22Rv1 (cell line): ENCODE results near the gene ZNF526.
"Not testable (repeated sequence)": the region's sequence is repeated elsewhere in the genome, so short reads cannot be mapped to it uniquely, and the experiment has no call there.

ENCODE experiments used
- H3K27ac ChIP-seq: fragments of 450-650 bp; 2 replicates; pipeline ENCODE4 v1.5.1; 2017
- ZFX ChIP-seq: fragments of 450-650 bp; IDR thresholded peaks from 2 replicates; pipeline ENCODE4 v1.6.1; 2017; ENCODE audit warnings: antibody characterized with exemption, borderline replicate concordance
- TF ChIP-seq, protein P1 (sequence below): fragments of 450-650 bp; IDR thresholded peaks from 2 replicates; pipeline ENCODE4 v1.5.1; 2017; ENCODE audit warnings: mild to moderate bottlenecking

ZNF526 gene

DNA sequence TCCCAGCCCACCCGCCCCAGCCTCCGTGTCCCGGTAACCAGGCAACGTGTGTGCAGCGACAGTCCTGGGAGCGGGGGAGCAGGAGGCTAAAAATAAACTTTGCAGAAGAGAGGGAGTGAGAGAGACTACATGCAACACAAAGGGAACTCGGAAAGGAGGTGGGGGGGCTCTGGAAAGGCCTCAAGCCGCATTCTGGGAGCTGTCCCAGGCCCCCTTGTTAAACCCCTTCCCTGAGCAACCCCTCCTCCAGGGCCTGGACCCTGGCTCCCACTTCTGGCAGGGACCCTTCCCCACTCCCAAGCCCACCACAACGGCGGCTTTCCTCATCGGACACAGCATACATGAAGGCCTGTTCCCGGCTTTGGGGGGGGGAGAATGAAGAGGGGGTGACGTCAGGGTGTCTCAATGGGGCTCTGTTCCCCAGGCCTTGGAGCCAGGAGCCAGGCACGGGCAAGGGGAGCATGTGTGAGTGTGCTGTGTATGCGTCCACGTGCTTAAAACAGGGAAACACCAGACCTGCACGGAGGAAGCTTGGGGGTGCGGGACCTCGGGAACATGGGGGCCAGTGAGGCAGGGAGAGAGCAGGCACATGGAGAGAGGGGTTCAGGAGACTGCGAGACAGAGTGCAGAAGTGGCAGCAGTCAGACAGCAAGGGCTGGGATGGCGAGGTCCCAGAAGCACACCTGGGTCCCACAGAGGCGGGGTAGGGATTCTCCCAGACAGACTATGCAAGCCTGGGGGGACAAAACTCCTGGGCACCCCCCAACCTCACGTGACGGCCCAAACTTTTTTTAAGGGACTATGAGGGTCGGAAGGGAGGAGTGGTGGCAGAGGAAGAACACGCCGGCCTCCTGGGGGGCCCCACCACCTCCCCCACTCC, 32.5 kb downstream of the ZNF526 start:
- peak overlapping the region; percentile 94 for H3K27ac ChIP-seq
- TF ChIP-seq, protein P1, sequence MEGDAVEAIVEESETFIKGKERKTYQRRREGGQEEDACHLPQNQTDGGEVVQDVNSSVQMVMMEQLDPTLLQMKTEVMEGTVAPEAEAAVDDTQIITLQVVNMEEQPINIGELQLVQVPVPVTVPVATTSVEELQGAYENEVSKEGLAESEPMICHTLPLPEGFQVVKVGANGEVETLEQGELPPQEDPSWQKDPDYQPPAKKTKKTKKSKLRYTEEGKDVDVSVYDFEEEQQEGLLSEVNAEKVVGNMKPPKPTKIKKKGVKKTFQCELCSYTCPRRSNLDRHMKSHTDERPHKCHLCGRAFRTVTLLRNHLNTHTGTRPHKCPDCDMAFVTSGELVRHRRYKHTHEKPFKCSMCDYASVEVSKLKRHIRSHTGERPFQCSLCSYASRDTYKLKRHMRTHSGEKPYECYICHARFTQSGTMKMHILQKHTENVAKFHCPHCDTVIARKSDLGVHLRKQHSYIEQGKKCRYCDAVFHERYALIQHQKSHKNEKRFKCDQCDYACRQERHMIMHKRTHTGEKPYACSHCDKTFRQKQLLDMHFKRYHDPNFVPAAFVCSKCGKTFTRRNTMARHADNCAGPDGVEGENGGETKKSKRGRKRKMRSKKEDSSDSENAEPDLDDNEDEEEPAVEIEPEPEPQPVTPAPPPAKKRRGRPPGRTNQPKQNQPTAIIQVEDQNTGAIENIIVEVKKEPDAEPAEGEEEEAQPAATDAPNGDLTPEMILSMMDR, result no peak

DNA sequence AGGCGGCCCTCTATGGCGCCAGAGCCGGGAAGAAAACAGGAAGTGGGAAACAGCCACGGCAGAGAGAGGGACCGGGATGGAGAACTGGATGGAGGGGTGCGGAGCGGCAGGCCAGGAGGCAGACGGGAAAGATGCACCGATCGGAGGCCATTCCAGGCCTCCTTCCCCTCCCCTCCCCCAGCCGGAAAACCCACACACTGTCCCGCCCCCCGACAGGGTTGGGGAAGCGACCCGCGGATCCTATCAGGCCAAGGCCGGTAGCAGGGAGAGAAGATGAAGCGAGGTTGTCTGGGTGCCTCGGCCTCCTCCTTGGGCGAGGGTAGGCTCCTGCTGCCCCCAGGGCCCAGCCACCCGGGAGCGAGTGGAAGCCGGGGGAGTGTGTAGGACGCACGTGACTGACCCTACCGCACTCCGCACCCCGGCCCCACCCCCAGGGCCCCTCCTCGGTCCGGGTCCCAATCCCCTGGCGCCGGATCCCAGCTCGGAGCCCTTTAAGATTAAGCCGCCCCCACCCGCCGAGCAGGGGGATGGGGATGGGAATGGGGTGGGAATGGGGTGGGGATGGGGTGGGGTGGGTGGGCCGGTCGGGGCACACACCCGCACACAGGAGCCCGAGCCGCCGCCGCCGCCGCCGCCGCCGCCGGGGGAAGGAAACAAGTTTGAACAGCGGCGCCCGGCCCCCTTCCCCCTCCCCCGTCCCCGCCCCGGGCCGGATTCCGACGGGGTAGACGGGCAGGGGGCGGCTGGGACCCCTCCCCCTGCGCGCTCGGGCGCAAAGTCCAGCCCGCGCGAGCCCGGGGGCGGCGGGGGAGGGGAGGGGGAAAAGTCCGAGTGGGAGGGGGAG, 33.4 kb downstream of the ZNF526 start:
- peak overlapping the region; percentile 94 for H3K27ac ChIP-seq

DNA sequence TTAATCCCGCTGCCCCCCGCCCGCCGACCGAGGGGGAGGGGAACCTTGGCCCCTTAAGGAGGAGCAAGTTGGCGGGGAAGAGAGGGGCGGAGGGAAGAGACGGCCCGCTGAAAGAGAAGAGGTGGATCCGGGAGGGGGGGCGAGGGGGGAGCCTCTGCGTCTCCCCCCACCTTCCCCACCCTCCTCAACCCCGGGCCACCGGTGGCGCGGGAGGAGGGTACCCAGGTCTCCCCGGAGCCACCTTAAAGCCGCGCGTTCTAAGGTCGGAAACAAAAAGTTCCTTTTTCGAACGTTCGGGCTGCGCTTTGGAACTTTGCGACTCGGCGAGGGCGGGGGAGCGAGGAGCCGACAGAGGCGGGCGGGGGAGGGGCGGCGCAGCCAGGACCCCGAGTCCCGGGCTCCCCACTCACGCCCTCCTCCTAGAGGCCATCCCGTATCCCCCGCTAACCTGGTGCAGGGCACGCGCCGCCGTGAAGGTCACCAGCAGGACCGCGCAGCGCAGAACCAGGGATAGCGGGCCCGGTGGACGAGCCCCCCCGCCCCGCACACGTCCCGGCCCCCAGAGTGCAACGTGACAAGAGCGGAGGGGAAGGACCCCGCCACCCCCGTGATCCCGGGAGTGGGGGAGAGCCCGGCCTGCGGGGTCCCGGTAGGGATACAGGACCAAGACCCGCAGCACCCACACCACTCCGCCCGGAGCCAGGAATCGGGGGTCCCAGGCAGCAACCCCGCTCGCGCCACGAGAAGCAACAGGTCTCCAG, 34.2 kb downstream of the ZNF526 start:
- H3K27ac ChIP-seq, result peak overlapping the region; percentile 94
- no peak for TF ChIP-seq ZFX
- TF ChIP-seq, protein P1, result no peak

More for the DNA sequence above, 33.4 kb downstream of the ZNF526 start:
- TF ChIP-seq, protein P1, result no peak
- no peak for TF ChIP-seq ZFX

DNA sequence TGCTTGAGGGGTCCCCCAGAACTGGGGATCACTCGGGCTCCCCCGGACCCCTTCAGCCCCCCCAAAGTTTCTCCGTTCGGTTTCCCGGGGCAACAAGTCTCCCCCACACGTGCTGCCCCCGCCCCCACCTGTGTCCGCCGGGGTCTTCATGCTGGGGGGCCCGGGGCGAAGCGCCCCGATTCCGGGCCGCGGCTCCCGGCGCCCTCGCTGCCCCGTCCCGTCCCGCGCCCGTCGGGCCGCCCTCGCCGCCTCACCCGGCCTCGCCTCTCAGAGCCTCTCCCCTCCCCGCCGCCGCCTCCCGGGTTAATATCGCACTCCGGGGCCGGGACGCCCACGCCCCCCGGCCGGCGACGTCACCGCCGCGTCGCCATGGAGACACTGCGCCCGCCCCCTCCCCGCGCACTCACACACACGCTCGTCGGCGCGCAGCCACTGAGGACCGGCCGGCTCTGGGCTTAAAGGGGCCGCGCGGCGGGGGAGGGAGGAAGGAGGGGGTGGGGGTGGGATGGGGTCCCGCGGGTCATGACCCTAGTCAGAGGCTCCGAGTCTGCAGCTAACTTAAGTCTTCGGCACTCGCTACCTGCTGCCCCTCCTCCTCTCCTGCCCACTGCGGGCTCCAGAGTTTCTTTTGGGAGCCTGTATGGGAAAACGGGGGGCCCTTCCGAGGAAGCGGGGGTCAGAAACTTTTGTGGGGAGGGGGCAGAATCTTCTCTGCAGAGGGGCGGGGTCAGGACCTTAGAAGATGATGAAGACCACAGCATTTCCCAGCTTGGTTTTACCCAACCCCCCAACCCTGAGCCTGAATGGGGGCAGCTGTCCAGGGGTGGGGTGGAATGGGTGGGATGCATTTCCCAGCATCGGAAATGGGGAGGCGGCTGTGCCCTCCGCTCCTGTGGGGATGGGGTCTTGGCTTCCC, 35.0 kb downstream of the ZNF526 start, which contains the start of gene ERF:
Gene ERF (minus strand): TSS at position 279 of the 916 bp plus-strand sequence. CDS start 129 bp downstream, at position 150.
- peak within 1 kb of the TSS; percentile 94 for H3K27ac ChIP-seq
- TF ChIP-seq, protein P1, result no peak
- no peak for TF ChIP-seq ZFX

DNA sequence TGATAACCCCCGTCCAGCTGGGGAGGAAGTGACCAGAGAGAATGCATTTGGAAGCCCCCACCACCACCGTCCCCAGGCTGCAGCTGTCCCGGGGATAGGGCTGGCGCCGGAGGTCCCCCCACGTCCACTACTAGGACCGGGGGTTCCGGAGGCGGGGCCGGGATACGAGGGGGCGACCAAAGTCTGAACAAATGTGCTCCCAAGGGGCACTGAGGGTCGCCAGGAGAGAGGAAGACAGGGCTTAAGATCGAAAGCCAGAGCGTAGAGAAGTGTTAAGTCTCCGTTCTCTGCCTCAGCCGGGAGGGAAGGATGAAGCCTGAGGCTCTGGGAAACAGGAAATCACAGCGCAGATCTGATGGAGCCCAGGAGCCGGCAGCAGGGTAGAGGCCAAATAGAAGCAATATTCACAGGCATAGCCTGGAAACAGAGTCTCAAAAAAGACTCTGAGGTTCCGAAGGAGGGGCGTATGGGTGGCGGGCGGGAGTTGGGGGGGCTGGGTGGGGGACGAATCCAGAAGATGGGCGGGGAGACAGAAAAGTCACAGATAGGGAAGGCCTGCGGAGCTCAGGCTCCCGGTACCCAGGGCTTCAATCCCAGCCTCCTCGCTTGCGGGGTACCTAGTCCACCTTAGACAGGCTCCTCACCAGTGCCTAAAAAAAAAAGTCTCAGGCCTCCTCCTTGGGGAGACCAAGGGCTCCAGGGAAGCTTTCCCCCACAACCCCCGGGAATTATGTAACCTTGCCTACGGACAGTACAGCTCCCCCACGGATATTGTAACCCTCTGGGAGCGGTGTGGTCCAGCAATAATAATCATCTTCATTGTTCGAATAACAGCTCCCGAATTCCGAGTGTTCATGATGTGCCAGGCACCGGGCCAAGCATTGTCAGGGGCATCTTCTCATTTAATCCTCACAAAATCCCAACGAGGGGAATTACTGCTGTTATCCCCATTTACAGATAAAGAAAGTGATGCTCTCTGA, 35.9 kb downstream of the ZNF526 start:
- H3K27ac ChIP-seq, result peak overlapping the region; percentile 94
- TF ChIP-seq, protein P1, result no peak
- TF ChIP-seq ZFX, result no peak

DNA sequence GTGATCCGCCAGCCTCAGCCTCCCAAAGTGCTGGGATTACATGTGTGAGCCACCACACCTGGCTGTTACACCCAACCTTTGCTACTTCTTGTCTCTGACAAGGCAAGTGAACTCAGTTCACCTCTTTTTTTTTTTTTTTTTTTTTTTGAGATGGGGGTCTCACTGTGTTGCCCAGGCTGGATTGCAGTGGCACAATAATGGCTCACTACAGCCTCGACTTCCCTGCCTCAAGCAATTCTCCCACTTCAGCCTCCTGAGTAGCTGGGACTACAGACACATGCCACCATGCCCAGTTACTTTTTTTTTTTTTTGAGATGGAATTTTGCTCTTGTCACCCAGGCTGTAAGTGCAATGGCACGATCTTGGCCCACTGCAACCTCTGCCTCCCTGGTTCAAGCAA, 37.7 kb downstream of the ZNF526 start:
- not testable (repeated sequence) for H3K27ac ChIP-seq
